Measurements from ENCODE around the gene ARRDC2.
A peak's percentile ranks its signal among the peaks of the same experiment; 100 is the strongest.

- TF ChIP-seq CTCF (IDR thresholded peaks at IDR 0.05; ENCODE audit: low read depth, low read length, missing input control): peak; percentile 84
- TF ChIP-seq REST (IDR thresholded peaks at IDR 0.05): no peak
- TF ChIP-seq YY1 (IDR thresholded peaks at IDR 0.05): no peak
- peak in 1 of 2 donors; percentile 17 for TF ChIP-seq RXRA (IDR thresholded peaks at IDR 0.05)
- TF ChIP-seq TAF1 (conservative IDR thresholded peaks at IDR 0.05): no peak
- TF ChIP-seq JUND (IDR thresholded peaks at IDR 0.05): no peak
These were observed 50.4 kb downstream of the ARRDC2 start for GRCh38 chr19:18058208-18059009.
